Measurements from ENCODE around the gene FZD7. TPM values are rescaled to one million over a fixed set of nuclear protein-coding genes. Genes with fewer than 3 reads are reported as not detected.

The FZD7 gene
- total RNA-seq, 2 experiments from 2014 or later, result 0.17 to 0.25 TPM

- Histone ChIP-seq H3K4me1 (ENCODE audit: insufficient read depth, low read length) (no peaks in the 10 kb centered on the region), H3K27me3 (ENCODE audit: control insufficient read depth in 1 of 2, insufficient read depth in 2 of 2, low read length in 2 of 2) (no peaks in the 10 kb centered on the region), H3K36me3 (ENCODE audit: insufficient read depth, low read length) (no peaks in the 10 kb centered on the region), H3K9me3 (ENCODE audit: control insufficient read depth in 1 of 2, insufficient read depth in 1 of 2, low read length in 2 of 2) (no peaks in the 10 kb centered on the region), H3K4me3 (ENCODE audit: low read length) (no peak overlapping the region), H3K27ac (ENCODE audit: low read depth in 1 of 2, low read length in 2 of 2) (no peak overlapping the region)
- no peaks in the 10 kb centered on the region for H3K36me3 Mint-ChIP-seq (ENCODE audit: low read depth)
- intact Hi-C loops (cut with DNase I, micrococcal nuclease), result no loop called here
- H3K4me1 Mint-ChIP-seq (ENCODE audit: low read depth), result no peaks in the 10 kb centered on the region
- POLR2A ChIA-PET, result no interaction called here
- H3K27me3 Mint-ChIP-seq, result peaks cover 4% of the 10 kb centered on the region
- TF ChIP-seq CTCF (IDR thresholded peaks at IDR 0.05), result no peak
- no peak overlapping the region for H3K27ac Mint-ChIP-seq
- no peak for DNase-seq
- no peak overlapping the region for H3K4me3 Mint-ChIP-seq
- no peak for ATAC-seq (ENCODE audit: poor library complexity)
- CTCF ChIA-PET, result no interaction called here
- no peaks in the 10 kb centered on the region for H3K9me3 Mint-ChIP-seq
Measured at GRCh38 chr2:201996006-201996405, 37.6 kb upstream of the FZD7 start.

DNA sequence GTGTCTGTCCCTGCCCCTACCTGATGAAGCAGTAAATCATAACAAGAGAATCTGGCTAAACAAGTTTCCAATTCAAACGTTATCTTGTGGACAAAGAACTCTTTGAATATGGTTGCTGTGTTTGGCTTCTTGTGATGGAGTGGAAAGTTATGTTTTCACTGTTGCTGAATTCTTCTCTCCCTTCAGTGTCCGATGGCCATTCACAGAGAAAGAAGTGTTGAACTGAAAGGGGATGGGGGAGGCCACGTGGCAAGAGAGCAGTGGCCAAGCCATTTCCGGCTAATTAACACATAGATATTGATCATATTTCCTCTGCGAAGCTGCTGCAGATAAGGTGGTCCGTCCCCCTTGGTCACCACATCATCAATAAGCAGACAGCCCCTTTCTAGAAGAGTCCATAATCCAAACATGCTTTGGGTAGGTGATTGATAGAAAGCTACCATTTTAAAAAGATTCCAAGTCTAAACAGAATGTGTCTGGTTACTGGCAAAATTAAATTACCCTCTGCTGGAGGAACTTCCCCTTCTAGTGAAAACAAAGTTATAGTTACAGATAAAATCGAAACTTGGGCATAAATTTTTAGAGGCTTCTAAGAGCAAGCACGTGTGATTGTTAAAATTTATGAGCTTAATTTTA, 36.9 kb upstream of the FZD7 start:
- peaks cover 4% of the 10 kb centered on the region for H3K27me3 Mint-ChIP-seq
- Histone ChIP-seq H3K9me3 (ENCODE audit: control insufficient read depth in 1 of 2, insufficient read depth in 1 of 2, low read length in 2 of 2) (no peaks in the 10 kb centered on the region), H3K36me3 (ENCODE audit: insufficient read depth, low read length) (no peaks in the 10 kb centered on the region), H3K4me3 (ENCODE audit: low read length) (no peak overlapping the region), H3K4me1 (ENCODE audit: insufficient read depth, low read length) (no peaks in the 10 kb centered on the region), H3K27ac (ENCODE audit: low read depth in 1 of 2, low read length in 2 of 2) (no peak overlapping the region), H3K27me3 (ENCODE audit: control insufficient read depth in 1 of 2, insufficient read depth in 2 of 2, low read length in 2 of 2) (no peaks in the 10 kb centered on the region)
- intact Hi-C loops (cut with DNase I, micrococcal nuclease), result no loop called here
- no peak overlapping the region for H3K27ac Mint-ChIP-seq
- no peak for DNase-seq
- ChIA-PET CTCF (no interaction called here), POLR2A (no interaction called here)
- no peak for TF ChIP-seq CTCF (IDR thresholded peaks at IDR 0.05)
- H3K4me3 Mint-ChIP-seq, result no peak overlapping the region
- no peaks in the 10 kb centered on the region for H3K9me3 Mint-ChIP-seq
- ATAC-seq (ENCODE audit: poor library complexity), result no peak
- no peaks in the 10 kb centered on the region for H3K4me1 Mint-ChIP-seq (ENCODE audit: low read depth)
- H3K36me3 Mint-ChIP-seq (ENCODE audit: low read depth), result no peaks in the 10 kb centered on the region

GRCh38 chr2:201999279-201999678, 34.4 kb upstream of the FZD7 start:
- Histone ChIP-seq H3K36me3 (ENCODE audit: insufficient read depth, low read length) (no peaks in the 10 kb centered on the region), H3K27me3 (ENCODE audit: control insufficient read depth in 1 of 2, insufficient read depth in 2 of 2, low read length in 2 of 2) (no peaks in the 10 kb centered on the region), H3K4me1 (ENCODE audit: insufficient read depth, low read length) (no peaks in the 10 kb centered on the region), H3K9me3 (ENCODE audit: control insufficient read depth in 1 of 2, insufficient read depth in 1 of 2, low read length in 2 of 2) (no peaks in the 10 kb centered on the region), H3K4me3 (ENCODE audit: low read length) (no peak overlapping the region), H3K27ac (ENCODE audit: low read depth in 1 of 2, low read length in 2 of 2) (no peak overlapping the region)
- ChIA-PET CTCF (no interaction called here), POLR2A (no interaction called here)
- intact Hi-C loops (cut with DNase I, micrococcal nuclease), result no loop called here
- Mint-ChIP-seq H3K4me3 (no peak overlapping the region), H3K36me3 (ENCODE audit: low read depth) (no peaks in the 10 kb centered on the region), H3K27ac (no peak overlapping the region), H3K27me3 (peaks cover 4% of the 10 kb centered on the region), H3K4me1 (ENCODE audit: low read depth) (no peaks in the 10 kb centered on the region), H3K9me3 (no peaks in the 10 kb centered on the region)
- TF ChIP-seq CTCF (IDR thresholded peaks at IDR 0.05), result no peak
- DNase-seq (no peak), ATAC-seq (ENCODE audit: poor library complexity) (no peak)
